Right renal cortex interstitium (tissue), 3 donors: ENCODE results near the gene SPON2. TPM values are rescaled to one million over a fixed set of nuclear protein-coding genes. Genes with fewer than 3 reads are reported as not detected.

Experiments used
- DNase-seq, 3 donors: peaks; one replicate each; pipeline ENCODE4 v3.0.0-alpha.2; 2013; ENCODE audit warnings: low read depth in 3 of 3, low spot score in 2 of 3
- polyA plus RNA-seq, 3 donors: library from polyadenylated mRNA; unstranded; fragments of 120-200 nt; gene quantifications; one replicate each; pipeline ENCODE4 v1.2.1, GENCODE V29; 2013; ENCODE audit not compliant: insufficient read length in 3 of 3

Gene SPON2
- polyA plus RNA-seq, 3 donors: 5.8 to 8.1 (median 6.9) TPM

DNA sequence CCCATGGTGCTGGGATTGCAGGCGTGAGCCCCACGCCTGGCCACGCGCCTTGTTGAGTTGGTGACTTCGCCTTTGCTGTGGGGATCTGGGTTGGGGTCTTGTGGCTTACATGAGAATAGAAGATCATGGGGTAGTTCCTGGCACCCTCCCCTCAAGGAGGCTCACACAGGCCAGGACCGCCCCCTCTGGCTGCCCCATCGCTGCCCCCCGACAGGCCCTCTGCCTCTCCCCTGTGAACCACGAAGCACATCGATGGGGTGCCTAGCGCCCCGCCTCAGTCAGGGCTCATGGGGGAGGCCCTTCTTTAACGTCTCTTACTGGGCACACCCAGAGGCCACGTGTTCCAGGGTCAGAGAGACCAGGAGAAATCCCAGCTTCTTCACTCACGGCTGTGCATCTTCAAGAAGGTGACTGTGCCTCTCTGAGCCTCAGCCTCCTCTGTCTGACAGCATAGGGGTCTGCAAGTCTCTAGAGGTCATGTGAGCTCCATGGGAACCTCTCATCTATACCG is 23.6 kb upstream of the SPON2 start:
- DNase-seq: no peak

DNA sequence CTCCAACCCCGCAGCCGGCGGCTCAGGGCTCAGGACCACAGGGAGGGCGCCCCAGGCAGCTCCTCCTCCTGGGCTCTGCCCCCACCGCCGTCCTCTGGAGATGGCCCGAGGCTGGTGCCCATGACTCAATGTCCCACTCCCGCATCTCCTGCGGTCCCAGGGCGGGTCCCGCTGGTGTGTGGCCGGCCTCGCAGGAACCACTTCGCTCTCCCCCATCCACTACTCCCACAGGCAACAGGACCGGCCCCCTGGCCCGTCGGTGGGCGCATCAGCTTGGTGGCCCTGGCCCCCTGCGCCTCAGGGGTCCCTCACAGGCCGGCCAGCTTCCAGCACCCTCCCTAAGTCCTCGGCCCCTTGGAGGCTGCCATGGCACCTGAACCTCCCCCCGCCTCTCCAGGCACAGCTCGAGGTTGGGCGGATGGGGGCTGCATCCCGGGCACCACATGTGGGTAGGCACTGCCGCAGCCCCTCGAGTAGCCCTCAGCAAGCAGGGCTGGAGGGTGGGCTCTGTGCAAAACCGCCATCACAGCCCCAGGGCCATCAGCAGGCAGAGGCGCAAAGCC is 22.8 kb upstream of the SPON2 start:
- DNase-seq: no peak

DNA sequence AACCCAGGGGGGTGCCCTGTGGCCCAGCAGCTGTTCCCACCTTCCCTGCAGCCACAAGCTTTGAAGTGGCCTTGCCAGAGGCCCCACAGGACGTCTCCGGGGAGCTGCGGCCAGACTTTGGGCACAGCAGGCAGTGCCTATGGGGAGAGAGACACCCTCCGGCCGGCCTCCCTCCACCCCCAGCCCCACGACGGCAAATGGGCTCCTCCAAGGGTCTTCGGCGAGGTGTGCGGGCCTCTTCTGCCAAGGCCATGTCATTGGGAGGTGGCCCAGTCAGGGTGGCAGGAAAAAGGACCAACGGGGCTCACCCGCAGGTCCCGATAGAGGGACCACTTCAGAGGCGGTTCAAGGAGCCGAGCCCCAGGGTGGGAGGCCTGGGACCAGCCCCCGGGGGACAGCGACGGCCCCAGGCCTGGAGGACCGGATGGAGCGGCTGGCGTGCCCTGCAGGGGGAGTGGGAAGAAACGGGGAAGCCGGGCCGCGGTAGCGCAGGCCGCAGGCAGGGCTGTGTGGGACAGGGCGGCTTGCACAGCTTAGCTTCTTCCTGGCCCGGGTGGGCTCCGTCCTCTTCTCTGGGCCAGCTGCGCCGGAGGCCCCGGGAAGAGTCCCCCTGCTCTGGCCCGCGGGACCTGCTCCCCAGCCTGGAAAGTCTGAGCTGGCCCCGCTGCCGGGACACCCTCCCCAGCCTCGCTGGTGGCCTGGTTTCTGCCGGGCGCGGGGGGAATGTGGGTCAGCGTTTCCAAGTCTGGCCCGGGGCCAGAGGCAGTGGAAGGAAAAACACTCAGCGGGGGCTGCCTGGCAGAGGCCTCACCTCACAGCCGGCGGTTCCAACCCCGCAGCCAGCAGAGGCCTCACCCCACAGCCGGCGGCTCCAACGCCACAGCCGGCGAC is 21.9 kb upstream of the SPON2 start:
- DNase-seq: no peak

- DNase-seq: no peak
Measured at GRCh38 chr4:1193206-1194009, 21.0 kb upstream of the SPON2 start.

GRCh38 chr4:1192493-1193205 is 20.3 kb upstream of the SPON2 start:
- DNase-seq: no peak

- DNase-seq: no peak
Measured at GRCh38 chr4:1192091-1192492, 19.7 kb upstream of the SPON2 start.

- no peak for DNase-seq
Measured at GRCh38 chr4:1191621-1192020, 19.2 kb upstream of the SPON2 start.

- DNase-seq: no peak
Measured at GRCh38 chr4:1187182-1187581, 14.8 kb upstream of the SPON2 start.

DNA sequence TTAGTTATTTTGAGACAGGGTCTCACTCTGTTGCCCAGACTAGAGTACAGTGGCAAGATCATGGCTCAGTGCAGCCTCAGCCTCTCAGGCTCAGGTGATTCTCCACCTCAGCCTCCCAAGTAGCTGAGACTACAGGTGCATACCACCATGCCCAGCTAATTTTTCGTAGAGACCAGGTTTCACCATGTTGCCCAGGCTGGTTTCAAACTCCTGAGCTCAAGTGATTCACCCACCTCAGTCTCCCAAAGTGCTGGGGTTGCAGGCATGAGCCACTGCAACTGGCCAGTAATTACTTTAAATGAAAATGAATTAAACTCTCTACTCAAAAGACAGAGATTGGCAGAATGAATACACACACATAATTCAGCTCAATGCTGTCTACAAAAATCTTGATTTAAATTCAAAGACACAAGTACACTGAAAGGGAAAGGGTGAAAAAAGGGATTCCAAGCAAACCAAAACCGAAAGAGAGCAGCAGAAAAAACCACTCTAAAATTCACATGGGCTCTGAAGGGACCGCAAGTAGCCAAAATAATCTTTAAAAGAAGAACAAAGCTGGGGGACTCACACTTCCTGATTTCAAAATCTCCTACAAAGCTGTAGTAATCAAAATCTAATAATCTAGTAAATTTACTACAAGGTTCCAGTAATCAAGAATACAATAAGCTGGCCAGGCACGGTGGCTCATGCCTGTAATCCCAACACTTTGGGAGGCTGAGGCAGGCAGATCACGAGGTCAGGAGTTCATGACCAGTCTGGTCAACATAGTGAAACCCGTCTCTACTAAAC is 11.8 kb upstream of the SPON2 start:
- DNase-seq: no peak

GRCh38 chr4:1182313-1182712 is 9.9 kb upstream of the SPON2 start:
- no peak for DNase-seq

DNA sequence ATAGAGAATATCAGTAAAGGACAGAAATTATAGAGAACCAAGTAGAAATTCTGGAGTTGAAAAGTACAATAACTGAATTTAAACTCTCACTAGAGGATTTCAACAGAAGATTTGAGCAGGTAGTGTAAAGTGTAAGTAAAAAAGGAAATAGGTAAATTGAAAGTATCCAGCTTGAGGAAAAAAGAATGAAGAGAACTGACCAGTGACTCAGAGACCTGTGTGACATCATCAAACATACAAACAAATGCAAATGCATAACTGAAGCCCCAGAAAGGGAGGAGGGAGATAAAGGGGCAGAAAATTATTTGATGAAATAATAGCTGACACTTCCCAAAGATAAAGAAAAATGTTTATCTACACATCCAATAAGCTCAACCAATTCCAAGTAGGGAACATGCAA is 8.3 kb upstream of the SPON2 start:
- DNase-seq: no peak

DNA sequence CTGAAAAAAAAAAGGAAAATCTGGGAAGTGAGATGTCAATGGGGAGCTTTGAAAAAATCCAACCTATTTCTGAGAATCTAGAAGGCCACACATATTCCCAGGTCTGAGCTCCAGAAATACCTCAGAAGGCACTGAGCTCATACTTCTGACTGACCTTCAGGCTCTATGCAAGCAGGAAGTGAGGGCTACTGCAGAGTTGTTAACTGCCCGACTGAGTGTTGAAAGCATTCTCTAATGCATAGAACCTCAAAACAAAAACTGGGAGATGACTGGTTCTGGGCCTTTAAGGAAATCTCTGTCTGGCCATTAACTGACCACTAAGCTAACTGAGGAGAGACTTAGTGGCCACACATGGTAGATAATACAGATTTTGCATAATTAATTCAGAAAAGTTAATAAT is 7.6 kb upstream of the SPON2 start:
- DNase-seq: no peak

GRCh38 chr4:1179089-1179441 is 6.7 kb upstream of the SPON2 start:
- DNase-seq: no peak

DNA sequence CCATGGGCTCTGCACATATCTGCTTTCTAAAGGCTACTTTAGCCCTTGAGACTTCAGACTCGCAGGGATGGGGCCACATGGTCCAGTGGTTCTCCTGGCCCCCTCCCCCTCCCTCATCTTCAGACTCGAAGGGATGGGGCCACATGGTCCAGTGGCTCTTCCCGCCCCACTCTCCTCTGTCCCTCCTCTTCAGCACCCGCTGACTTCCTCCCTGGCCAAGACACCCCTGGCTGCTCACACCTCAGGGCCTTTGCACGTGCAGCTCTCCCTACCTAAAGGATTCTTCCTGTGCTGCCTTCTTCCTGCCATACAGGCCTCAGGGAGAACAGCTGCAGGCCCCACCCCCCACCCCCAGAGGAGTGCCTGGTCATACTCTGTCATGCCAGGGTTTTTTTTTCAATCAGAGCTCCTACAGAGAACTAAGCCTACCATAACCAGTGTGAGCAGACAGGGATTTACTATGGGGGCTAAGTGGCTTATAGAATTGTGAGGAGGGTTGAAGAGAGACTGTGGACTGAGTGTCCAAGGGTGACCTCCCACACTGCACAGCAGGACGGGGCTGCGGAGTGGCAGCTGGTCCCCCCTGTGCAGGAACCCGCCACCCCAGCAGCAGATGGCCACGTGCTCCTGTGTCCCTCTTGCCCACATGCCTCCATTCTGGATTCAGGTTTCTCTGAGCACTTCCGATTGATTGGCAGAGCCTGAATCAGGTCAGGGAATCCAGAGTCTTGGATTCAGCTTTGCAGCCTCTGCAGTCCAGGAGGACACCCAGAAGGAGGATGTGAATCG is 6.1 kb upstream of the SPON2 start:
- DNase-seq: no peak

DNA sequence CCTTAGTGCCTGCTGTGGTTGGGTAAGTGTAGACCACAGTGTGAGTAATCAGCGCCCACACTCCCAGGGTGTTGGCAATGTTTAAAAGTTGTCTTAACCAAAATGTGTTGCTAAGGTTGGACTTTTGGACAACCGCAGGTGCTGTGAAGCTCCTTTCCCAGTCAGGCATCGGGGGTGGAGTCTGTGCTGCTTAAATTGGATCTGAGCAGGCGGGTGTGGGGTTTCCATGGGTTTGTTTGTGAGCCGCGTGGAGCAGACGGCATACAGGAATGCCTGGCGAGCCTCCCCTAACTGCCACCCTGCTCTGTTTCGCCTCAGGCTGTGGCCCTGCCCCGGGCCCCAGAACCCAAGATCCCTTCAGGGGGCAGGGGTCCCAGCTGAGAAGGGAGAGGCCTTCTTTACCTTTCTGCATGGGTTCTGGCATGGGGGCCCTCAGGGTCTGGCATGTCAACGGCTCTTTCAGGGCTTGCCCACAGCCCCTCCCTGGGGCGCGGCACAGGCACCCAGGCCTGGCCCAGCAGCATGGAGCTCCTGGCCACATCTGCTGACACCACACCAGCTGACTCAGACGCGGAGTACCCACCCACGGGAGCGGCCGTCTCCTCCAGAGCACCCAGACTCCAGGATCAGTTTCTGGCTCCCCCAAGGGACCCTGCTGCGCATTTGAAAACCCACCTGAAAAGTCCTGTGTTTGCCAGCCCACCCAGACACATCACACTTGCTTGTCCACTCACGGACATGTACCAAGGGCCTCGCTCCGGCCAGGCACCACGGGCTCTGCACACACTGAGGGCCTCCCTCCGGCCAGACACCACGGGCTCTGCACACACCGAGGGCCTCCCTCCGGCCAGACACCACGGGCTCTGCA is 5.1 kb upstream of the SPON2 start:
- DNase-seq: no peak

DNA sequence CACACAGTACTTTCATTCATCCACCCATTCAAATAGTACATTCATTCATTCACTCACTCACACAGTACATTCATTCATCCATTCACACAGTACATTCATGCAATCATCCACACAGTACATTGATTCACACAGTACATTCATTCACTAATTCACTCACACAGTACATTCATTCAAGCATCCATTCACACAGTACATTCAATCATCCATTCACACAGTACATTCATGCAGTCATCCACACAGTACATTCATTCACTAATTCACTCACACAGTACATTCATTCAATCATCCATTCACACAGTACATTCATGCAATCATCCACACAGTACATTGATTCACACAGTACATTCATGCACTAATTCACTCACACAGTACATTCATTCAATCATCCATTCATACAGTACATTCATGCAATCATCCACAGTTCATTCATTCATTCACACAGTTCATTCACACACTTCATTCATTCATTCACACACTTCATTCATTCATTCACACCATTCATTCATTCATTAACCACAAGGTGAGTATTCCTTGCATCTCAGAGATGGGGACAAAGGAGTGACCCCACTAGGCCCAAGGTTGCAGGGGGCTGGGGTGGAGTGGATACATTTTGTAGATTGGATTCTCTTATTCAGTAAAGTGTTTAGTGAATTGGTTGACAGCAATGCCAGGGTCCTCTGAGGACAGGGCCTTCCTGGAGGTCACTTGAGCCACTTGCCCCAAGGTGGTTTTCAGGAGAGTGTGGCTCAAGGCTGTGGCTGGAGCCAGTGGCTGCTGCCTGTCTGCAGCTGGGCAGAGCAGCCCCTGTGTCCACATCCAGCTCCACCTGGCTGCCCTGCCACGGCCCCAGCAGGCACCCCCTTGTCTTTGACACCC is 4.3 kb upstream of the SPON2 start:
- no peak for DNase-seq

DNA sequence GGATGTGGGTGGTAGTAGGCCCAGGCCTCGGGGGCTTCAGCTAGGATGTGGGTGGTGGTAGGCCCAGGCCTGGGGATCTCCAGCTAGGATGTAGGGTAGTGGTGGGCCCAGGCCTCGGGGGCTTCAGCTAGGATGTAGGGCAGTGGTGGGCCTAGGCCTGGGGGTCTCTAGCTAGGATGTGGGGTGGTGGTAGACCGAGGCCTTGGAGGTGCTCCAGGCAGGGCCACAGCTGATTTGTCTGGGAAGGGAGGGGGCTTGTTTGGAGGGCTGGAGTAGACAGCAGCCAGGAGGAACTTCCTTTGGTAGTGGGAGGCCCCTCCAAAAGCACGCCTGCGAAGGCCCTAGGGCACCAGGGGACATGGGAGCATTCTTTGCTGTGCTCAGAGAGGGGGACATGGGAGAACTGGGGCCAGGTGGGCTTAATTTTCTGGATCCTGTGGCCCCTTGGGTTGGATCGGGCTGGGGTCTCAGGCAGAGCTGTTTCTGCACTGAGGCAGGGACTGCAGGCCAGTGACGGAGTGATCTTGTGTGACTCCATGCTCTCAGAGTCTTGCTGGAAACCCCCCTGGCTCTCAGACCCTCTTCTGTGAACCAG is 3.3 kb upstream of the SPON2 start:
- no peak for DNase-seq
